ENCODE measurements around the gene TREML2.

TREML2 gene

GRCh38 chr6:41222045-41222444 is 21.1 kb upstream of the TREML2 start:
- Histone ChIP-seq H3K23ac (ENCODE audit: low read length in 2 of 2) (no peak overlapping the region), H2BK120ac (ENCODE audit: low read depth, low read length) (no peak overlapping the region), H3K36me3 (ENCODE audit: control insufficient read depth in 1 of 2, insufficient read depth in 2 of 2, low read depth in 1 of 2, low read length in 2 of 2) (no peaks in the 10 kb centered on the region), H3K9me3 (ENCODE audit: control insufficient read depth, low read length) (peaks cover 12% of the 10 kb centered on the region), H3K14ac (ENCODE audit: low read length in 2 of 2) (no peak overlapping the region), H3K4me3 (ENCODE audit: insufficient read depth in 1 of 2, low read depth in 1 of 2, low read length in 2 of 2) (no peak overlapping the region), H3K79me1 (replicated peaks; ENCODE audit: low read length, poor library complexity, severe bottlenecking) (no peaks in the 10 kb centered on the region), H4K91ac (ENCODE audit: low read length) (no peak overlapping the region), H3K18ac (ENCODE audit: low read depth in 1 of 2, low read length in 2 of 2) (no peak overlapping the region), H3K4me1 (ENCODE audit: control insufficient read depth, insufficient read depth, low read depth, low read length) (no peaks in the 10 kb centered on the region), H2AK5ac (ENCODE audit: low read length, severe bottlenecking) (no peak overlapping the region), H3K9ac (ENCODE audit: low read length) (no peak overlapping the region), H3K27me3 (ENCODE audit: control insufficient read depth in 1 of 2, insufficient read depth in 1 of 2, low read length in 2 of 2) (peaks cover 6 to 12% of the 10 kb centered on the region in 2 experiments), H2AFZ (ENCODE audit: low read depth, low read length) (no peak overlapping the region), H2BK12ac (ENCODE audit: low read length in 2 of 2) (no peak overlapping the region), H3K27ac (ENCODE audit: low read length, poor library complexity, severe bottlenecking) (no peak overlapping the region), H2BK5ac (ENCODE audit: low read depth, low read length, poor library complexity, severe bottlenecking) (no peak overlapping the region), H3K4me2 (ENCODE audit: low read length, poor library complexity, severe bottlenecking) (no peak overlapping the region), H4K8ac (ENCODE audit: low read length) (no peak overlapping the region), H2BK15ac (ENCODE audit: low read depth, poor library complexity, severe bottlenecking) (no peak overlapping the region), H3K4ac (ENCODE audit: low read depth in 1 of 2, low read length in 2 of 2) (no peak overlapping the region)
- DNase-seq = no peak
- 74% methylated on average over 4 of the region's 4 CpGs for WGBS

- Histone ChIP-seq H2AFZ (ENCODE audit: low read depth, low read length) (no peak overlapping the region), H3K36me3 (ENCODE audit: control insufficient read depth in 1 of 2, insufficient read depth in 2 of 2, low read depth in 1 of 2, low read length in 2 of 2) (no peaks in the 10 kb centered on the region)
- 67% methylated on average over 5 of the region's 5 CpGs for WGBS
These were observed 15.7 kb upstream of the TREML2 start for GRCh38 chr6:41216616-41217015.

GRCh38 chr6:41215777-41216176 is 14.8 kb upstream of the TREML2 start:
- Histone ChIP-seq H3K18ac (ENCODE audit: low read depth in 1 of 2, low read length in 2 of 2) (no peak overlapping the region), H3K4ac (ENCODE audit: low read depth in 1 of 2, low read length in 2 of 2) (no peak overlapping the region), H3K79me1 (replicated peaks; ENCODE audit: low read length, poor library complexity, severe bottlenecking) (no peaks in the 10 kb centered on the region), H2BK120ac (ENCODE audit: low read depth, low read length) (no peak overlapping the region), H3K9me3 (ENCODE audit: control insufficient read depth, low read length) (peaks cover 17% of the 10 kb centered on the region), H4K8ac (ENCODE audit: low read length) (no peak overlapping the region), H3K4me2 (ENCODE audit: low read length, poor library complexity, severe bottlenecking) (no peak overlapping the region), H3K4me1 (ENCODE audit: control insufficient read depth, insufficient read depth, low read depth, low read length) (no peaks in the 10 kb centered on the region), H3K27me3 (ENCODE audit: control insufficient read depth in 1 of 2, insufficient read depth in 1 of 2, low read length in 2 of 2) (peaks cover 3 to 6% of the 10 kb centered on the region in 2 experiments), H2BK12ac (ENCODE audit: low read length in 2 of 2) (no peak overlapping the region), H3K27ac (ENCODE audit: low read length, poor library complexity, severe bottlenecking) (no peak overlapping the region), H3K14ac (ENCODE audit: low read length in 2 of 2) (no peak overlapping the region), H3K9ac (ENCODE audit: low read length) (no peak overlapping the region), H3K23ac (ENCODE audit: low read length in 2 of 2) (no peak overlapping the region), H4K91ac (ENCODE audit: low read length) (no peak overlapping the region), H2BK5ac (ENCODE audit: low read depth, low read length, poor library complexity, severe bottlenecking) (no peak overlapping the region), H3K36me3 (ENCODE audit: control insufficient read depth in 1 of 2, insufficient read depth in 2 of 2, low read depth in 1 of 2, low read length in 2 of 2) (no peaks in the 10 kb centered on the region), H2BK15ac (ENCODE audit: low read depth, poor library complexity, severe bottlenecking) (no peak overlapping the region), H2AFZ (ENCODE audit: low read depth, low read length) (no peak overlapping the region), H2AK5ac (ENCODE audit: low read length, severe bottlenecking) (no peak overlapping the region), H3K4me3 (ENCODE audit: insufficient read depth in 1 of 2, low read depth in 1 of 2, low read length in 2 of 2) (no peak overlapping the region)
- DNase-seq = no peak
- WGBS = 77% methylated on average over 5 of the region's 5 CpGs

More at GRCh38 chr6:41216616-41217015, 15.7 kb upstream of the TREML2 start:
- Histone ChIP-seq H3K27me3 (ENCODE audit: control insufficient read depth in 1 of 2, insufficient read depth in 1 of 2, low read length in 2 of 2) (peaks cover 3 to 10% of the 10 kb centered on the region in 2 experiments), H2BK12ac (ENCODE audit: low read length in 2 of 2) (no peak overlapping the region), H3K4me3 (ENCODE audit: insufficient read depth in 1 of 2, low read depth in 1 of 2, low read length in 2 of 2) (no peak overlapping the region), H3K9ac (ENCODE audit: low read length) (no peak overlapping the region), H3K14ac (ENCODE audit: low read length in 2 of 2) (no peak overlapping the region), H3K4ac (ENCODE audit: low read depth in 1 of 2, low read length in 2 of 2) (no peak overlapping the region), H4K91ac (ENCODE audit: low read length) (no peak overlapping the region), H3K4me2 (ENCODE audit: low read length, poor library complexity, severe bottlenecking) (no peak overlapping the region), H2AK5ac (ENCODE audit: low read length, severe bottlenecking) (no peak overlapping the region), H3K79me1 (replicated peaks; ENCODE audit: low read length, poor library complexity, severe bottlenecking) (no peaks in the 10 kb centered on the region), H3K18ac (ENCODE audit: low read depth in 1 of 2, low read length in 2 of 2) (no peak overlapping the region), H3K9me3 (ENCODE audit: control insufficient read depth, low read length) (peaks cover 19% of the 10 kb centered on the region), H3K4me1 (ENCODE audit: control insufficient read depth, insufficient read depth, low read depth, low read length) (no peaks in the 10 kb centered on the region), H3K23ac (ENCODE audit: low read length in 2 of 2) (no peak overlapping the region), H3K27ac (ENCODE audit: low read length, poor library complexity, severe bottlenecking) (no peak overlapping the region), H2BK5ac (ENCODE audit: low read depth, low read length, poor library complexity, severe bottlenecking) (no peak overlapping the region), H2BK15ac (ENCODE audit: low read depth, poor library complexity, severe bottlenecking) (no peak overlapping the region), H2BK120ac (ENCODE audit: low read depth, low read length) (no peak overlapping the region), H4K8ac (ENCODE audit: low read length) (no peak overlapping the region)
- no peak for DNase-seq

GRCh38 chr6:41214559-41215238 is 13.8 kb upstream of the TREML2 start:
- no peaks in the 10 kb centered on the region for H3K4me1 ChIP-seq (ENCODE audit: control insufficient read depth, insufficient read depth, low read depth, low read length)
- no peak overlapping the region for H2BK5ac ChIP-seq (ENCODE audit: low read depth, low read length, poor library complexity, severe bottlenecking)
- no peak for DNase-seq
- H3K36me3 ChIP-seq (ENCODE audit: control insufficient read depth in 1 of 2, insufficient read depth in 2 of 2, low read depth in 1 of 2, low read length in 2 of 2) = no peaks in the 10 kb centered on the region
- H2BK120ac ChIP-seq (ENCODE audit: low read depth, low read length) = no peak overlapping the region
- H2AFZ ChIP-seq (ENCODE audit: low read depth, low read length) = no peak overlapping the region
- no peak overlapping the region for H3K27ac ChIP-seq (ENCODE audit: low read length, poor library complexity, severe bottlenecking)
- H2BK12ac ChIP-seq (ENCODE audit: low read length in 2 of 2) = no peak overlapping the region
- no peak overlapping the region for H3K4me2 ChIP-seq (ENCODE audit: low read length, poor library complexity, severe bottlenecking)
- no peak overlapping the region for H3K9ac ChIP-seq (ENCODE audit: low read length)
- no peak overlapping the region for H2AK5ac ChIP-seq (ENCODE audit: low read length, severe bottlenecking)
- 74% methylated on average over 9 of the region's 9 CpGs for WGBS
- no peak overlapping the region for H2BK15ac ChIP-seq (ENCODE audit: low read depth, poor library complexity, severe bottlenecking)
- H3K9me3 ChIP-seq (ENCODE audit: control insufficient read depth, low read length) = peaks cover 10% of the 10 kb centered on the region
- H3K27me3 ChIP-seq (ENCODE audit: control insufficient read depth in 1 of 2, insufficient read depth in 1 of 2, low read length in 2 of 2) = peaks cover 6% of the 10 kb centered on the region in 2 experiments
- H4K8ac ChIP-seq (ENCODE audit: low read length) = no peak overlapping the region
- no peaks in the 10 kb centered on the region for H3K79me1 ChIP-seq (replicated peaks; ENCODE audit: low read length, poor library complexity, severe bottlenecking)
- H3K4me3 ChIP-seq (ENCODE audit: insufficient read depth in 1 of 2, low read depth in 1 of 2, low read length in 2 of 2) = no peak overlapping the region
- no peak overlapping the region for H3K23ac ChIP-seq (ENCODE audit: low read length in 2 of 2)
- H3K14ac ChIP-seq (ENCODE audit: low read length in 2 of 2) = no peak overlapping the region
- H4K91ac ChIP-seq (ENCODE audit: low read length) = no peak overlapping the region
- H3K4ac ChIP-seq (ENCODE audit: low read depth in 1 of 2, low read length in 2 of 2) = no peak overlapping the region
- H3K18ac ChIP-seq (ENCODE audit: low read depth in 1 of 2, low read length in 2 of 2) = no peak overlapping the region

All from mesenchymal stem cell (in vitro differentiated cells and primary cell).